Aorta (tissue), 5 donors: ENCODE data around the gene SMIM28. TPM values are rescaled to one million over a fixed set of nuclear protein-coding genes. Genes with fewer than 3 reads are reported as not detected.

Experiments
- ATAC-seq: fragments of 200-7000 bp; cut with Tn5 transposase; one replicate; pipeline ENCODE4 v1.9.1; 2022; ENCODE audit warnings: moderate library complexity; ENCODE audit not compliant: low FRiP score
- DNase-seq, 2 donors: peaks; one replicate each; pipeline ENCODE4 v3.0.0-alpha.2; 2020
- H3K27ac ChIP-seq, 2 donors: one replicate each; pipeline ENCODE4 v1.5.1; 2013; ENCODE audit warnings: low read length in 2 of 2, mild to moderate bottlenecking in 2 of 2, moderate library complexity in 2 of 2, control low read depth in 1 of 2, inconsistent platforms in 1 of 2, low read depth in 1 of 2
- H3K27me3 ChIP-seq, 2 donors: one replicate each; pipeline ENCODE4 v1.6.1; 2013; ENCODE audit warnings: control low read depth in 1 of 2, low read length in 1 of 2, mild to moderate bottlenecking in 1 of 2, moderate library complexity in 1 of 2; ENCODE audit not compliant: insufficient read depth in 2 of 2, control insufficient read depth in 1 of 2
- H3K36me3 ChIP-seq, 2 donors: one replicate each; pipeline ENCODE4 v1.6.1; 2013; ENCODE audit warnings: control low read depth in 1 of 2, low read length in 1 of 2, mild to moderate bottlenecking in 1 of 2; ENCODE audit not compliant: insufficient read depth in 2 of 2, control insufficient read depth in 1 of 2
- H3K4me1 ChIP-seq, 2 donors: one replicate each; pipeline ENCODE4 v1.6.1; 2013; ENCODE audit warnings: low read length in 2 of 2, control low read depth in 1 of 2, mild to moderate bottlenecking in 1 of 2, moderate library complexity in 1 of 2; ENCODE audit not compliant: insufficient read depth in 2 of 2, control insufficient read depth in 1 of 2
- H3K4me3 ChIP-seq, 2 donors: one replicate each; pipeline ENCODE4 v1.5.1; 2013; ENCODE audit warnings: low read length in 2 of 2, control low read depth in 1 of 2, mild to moderate bottlenecking in 1 of 2
- H3K9me3 ChIP-seq: one replicate; pipeline ENCODE4 v1.6.1; 2013; ENCODE audit warnings: mild to moderate bottlenecking, low read length; ENCODE audit not compliant: control insufficient read depth
- WGBS, 2 donors: extraction: QIAGEN DNeasy Blood & Tissue Kit; methylation state at CpG; one replicate each; pipeline ENCODE4 v1.1.7; 2013; 5-methylcytosine and 5-hydroxymethylcytosine counted together
- intact Hi-C, 2 donors: fragments of 100-400 bp; cut with DNase I; formaldehyde crosslinking; loops; one replicate each; pipeline versions ENCODE4 v1.14.2 to v1.15.0; 2022
- long read RNA-seq, 2 donors: library from polyadenylated mRNA; unstranded; transcript quantifications; one replicate each; pipeline ENCODE4 v2.0.0, GENCODE V29; 2020 to 2021
- polyA plus RNA-seq, 2 donors: library from polyadenylated mRNA; stranded (reverse); fragments of 200-250 nt; gene quantifications; one replicate each; pipeline ENCODE4 v1.2.3, GENCODE V29; 2013
- total RNA-seq, 2 donors: library from RNA; stranded (reverse); fragmentation: NEBNext Ultra II Directional; extraction: Animal tissue kit (Norgen Biotek cat#: 25700); gene quantifications; one replicate each; pipeline ENCODE4 v1.2.1, GENCODE V29; 2021
- donor health status: healthy with polysubstance abuse.
- donor health status: Bipolar disorder and iron deficiency.
- donor health status: DM: no; HTN: no; CAD: no.
- donor health status: DM: no; HTN: no; CAD: no.
- donor health status: DM: yes; HTN: yes; CAD: no.

Gene SMIM28
- not detected for total RNA-seq
- not detected for polyA plus RNA-seq
- long read RNA-seq, donor 1 = 0 reads
- long read RNA-seq, donor 2 = 0 reads

DNA sequence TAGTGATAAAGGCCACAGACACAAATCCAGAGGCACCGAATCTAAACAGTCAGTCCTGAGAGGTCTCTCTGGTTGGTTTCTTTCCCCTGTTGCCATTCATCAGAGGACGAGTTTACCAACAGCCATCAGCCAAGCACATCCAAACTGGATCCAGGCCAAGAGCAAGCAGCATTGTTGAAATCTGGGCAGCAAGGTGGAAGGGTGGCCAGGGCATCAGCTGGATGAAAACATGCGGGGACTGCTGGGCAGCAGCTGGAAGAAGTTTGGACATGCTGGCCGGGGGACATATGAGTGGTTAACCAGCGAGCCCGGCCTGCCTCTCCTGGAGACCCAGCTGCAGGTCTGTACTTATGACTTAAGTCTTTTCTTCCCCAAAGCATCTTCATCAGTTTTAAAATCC lies at the start of gene SMIM28:
SMIM28 (plus strand) TSS at position 62 of the 400 bp plus-strand sequence; CDS start at position 230, 168 bp downstream.
- no peak for DNase-seq
- intact Hi-C loops = no loop called here
- ATAC-seq = no peak
- no peak within 1 kb of the TSS for H3K4me3 ChIP-seq
- no peak within 1 kb of the TSS for H3K27ac ChIP-seq
- no peaks in the 10 kb centered on the region for H3K36me3 ChIP-seq
- no peaks in the 10 kb centered on the region for H3K4me1 ChIP-seq
- H3K9me3 ChIP-seq = no peaks in the 10 kb centered on the region
- WGBS, 2 donors = 85 to 86% methylated on average over 6 of the region's 6 CpGs
- H3K27me3 ChIP-seq = no peaks in the 10 kb centered on the region

DNA sequence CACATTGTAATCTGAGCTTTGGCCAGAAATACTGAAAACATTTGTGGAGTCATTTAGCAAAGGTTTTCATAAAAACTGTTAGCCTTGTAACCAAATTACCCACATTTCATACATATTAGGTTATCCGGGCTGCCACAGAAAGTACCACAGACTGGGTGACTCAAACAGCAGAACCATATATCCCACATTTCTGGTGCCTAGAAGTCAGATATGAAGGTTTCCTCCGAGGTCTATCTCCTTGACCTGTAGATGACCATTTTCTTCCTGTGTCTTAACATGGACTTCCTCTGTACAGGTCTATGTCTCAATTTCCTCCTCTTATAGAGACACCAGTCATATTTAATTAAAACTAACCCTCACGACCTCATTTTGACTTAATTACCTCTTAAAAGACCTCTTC lies 49.5 kb upstream of the SMIM28 start:
- no peak for ATAC-seq
- 75 to 78% methylated on average over 3 of the region's 3 CpGs for WGBS, 2 donors

DNA sequence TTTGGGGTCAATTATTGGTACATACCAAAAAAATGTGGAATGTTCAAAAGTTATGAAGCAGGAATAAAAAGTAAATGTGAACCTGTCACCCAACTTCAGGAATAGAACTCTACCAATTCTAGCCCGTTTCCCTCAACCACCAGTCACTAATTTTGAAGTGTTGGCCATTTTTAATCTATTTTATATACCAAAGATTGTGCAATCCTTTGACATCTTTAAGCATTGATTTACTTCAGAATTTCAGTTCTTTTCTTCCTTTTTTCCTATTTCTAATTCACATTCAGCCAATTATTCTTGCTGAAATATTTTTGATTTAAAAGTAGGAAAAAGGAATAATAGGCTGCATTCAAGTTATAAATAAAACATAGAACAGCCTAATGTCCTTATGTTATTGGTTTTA lies 46.9 kb upstream of the SMIM28 start:
- H3K4me1 ChIP-seq = no peaks in the 10 kb centered on the region
- no peak overlapping the region for H3K27ac ChIP-seq
- H3K9me3 ChIP-seq = no peaks in the 10 kb centered on the region
- no peaks in the 10 kb centered on the region for H3K27me3 ChIP-seq
- ATAC-seq (no peak), DNase-seq (no peak)
- intact Hi-C loops = no loop called here
- WGBS, 2 donors = 79 to 94% methylated on average over 1 of the region's 1 CpG
- no peak overlapping the region for H3K4me3 ChIP-seq
- H3K36me3 ChIP-seq = no peaks in the 10 kb centered on the region

More for the DNA sequence above, 49.5 kb upstream of the SMIM28 start:
- Histone ChIP-seq H3K36me3 (no peaks in the 10 kb centered on the region), H3K27ac (no peak overlapping the region), H3K27me3 (no peaks in the 10 kb centered on the region), H3K9me3 (no peaks in the 10 kb centered on the region), H3K4me1 (no peaks in the 10 kb centered on the region), H3K4me3 (no peak overlapping the region)
- no peak for DNase-seq
- intact Hi-C loops = no loop called here

DNA sequence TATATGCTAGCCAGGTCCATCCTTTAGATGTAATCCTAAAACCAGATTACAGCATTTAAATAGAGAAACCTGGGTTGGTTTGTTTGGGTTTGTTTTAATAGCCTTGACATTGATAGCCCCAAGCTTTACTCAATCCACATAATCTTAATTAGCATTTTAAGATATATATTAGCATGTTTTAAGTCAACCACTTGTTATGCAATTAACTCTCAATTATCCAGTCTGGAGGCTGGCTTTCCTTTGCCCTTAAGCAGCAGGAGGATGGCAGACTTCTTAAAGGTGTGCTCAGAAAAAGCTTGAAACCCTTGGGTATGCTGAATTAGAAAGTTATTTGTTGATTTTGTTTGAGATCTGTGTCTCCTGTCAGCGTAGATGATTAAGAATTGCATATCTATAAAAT lies 46.3 kb upstream of the SMIM28 start:
- intact Hi-C loops = no loop called here
- DNase-seq = no peak
- Histone ChIP-seq H3K9me3 (no peaks in the 10 kb centered on the region), H3K36me3 (no peaks in the 10 kb centered on the region), H3K27ac (no peak overlapping the region), H3K4me1 (no peaks in the 10 kb centered on the region), H3K27me3 (no peaks in the 10 kb centered on the region), H3K4me3 (no peak overlapping the region)
- WGBS, 2 donors = 65 to 68% methylated on average over 1 of the region's 1 CpG
- no peak for ATAC-seq

DNA sequence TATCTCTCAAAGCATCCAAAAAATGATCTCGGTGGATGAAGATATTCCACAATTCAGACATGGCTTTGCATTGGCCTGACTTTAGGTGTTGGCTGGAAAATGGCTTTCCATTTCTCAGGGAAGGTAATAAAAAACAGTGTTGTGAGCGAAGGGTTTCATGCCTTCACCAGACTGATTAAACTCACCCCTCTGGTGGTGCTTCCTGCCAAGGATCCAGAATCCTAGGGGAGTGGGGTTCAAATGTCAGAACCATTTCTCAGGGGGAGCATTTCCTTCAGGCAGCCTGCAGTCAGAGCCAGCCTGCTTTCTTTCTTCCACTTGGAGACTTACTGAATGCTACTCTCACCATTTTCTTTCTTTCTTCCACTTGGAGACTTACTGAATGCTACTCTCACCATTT lies 45.7 kb upstream of the SMIM28 start:
- no peak for ATAC-seq
- no peaks in the 10 kb centered on the region for H3K27me3 ChIP-seq
- intact Hi-C loops = no loop called here

DNA sequence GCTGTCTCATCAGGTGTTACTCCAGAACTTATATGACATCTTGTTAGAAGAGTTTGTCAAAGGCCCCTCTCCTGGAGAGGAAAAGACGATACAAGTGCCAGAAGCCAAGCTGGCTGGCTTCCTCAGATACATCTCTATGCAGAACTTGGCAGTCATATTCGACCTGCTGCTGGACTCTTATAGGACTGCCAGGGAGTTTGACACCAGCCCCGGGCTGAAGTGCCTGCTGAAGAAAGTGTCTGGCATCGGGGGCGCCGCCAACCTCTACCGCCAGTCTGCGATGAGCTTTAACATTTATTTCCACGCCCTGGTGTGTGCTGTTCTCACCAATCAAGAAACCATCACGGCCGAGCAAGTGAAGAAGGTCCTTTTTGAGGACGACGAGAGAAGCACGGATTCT lies 43.7 kb upstream of the SMIM28 start:
- intact Hi-C loops = no loop called here
- DNase-seq (no peak), ATAC-seq (no peak)
- Histone ChIP-seq H3K4me3 (no peak overlapping the region), H3K27me3 (no peaks in the 10 kb centered on the region), H3K9me3 (no peaks in the 10 kb centered on the region), H3K27ac (no peak overlapping the region), H3K36me3 (no peaks in the 10 kb centered on the region), H3K4me1 (no peaks in the 10 kb centered on the region)
- 85% methylated on average over 14 of the region's 14 CpGs for WGBS, 2 donors

More for the DNA sequence above, 45.7 kb upstream of the SMIM28 start:
- no peak overlapping the region for H3K27ac ChIP-seq
- no peaks in the 10 kb centered on the region for H3K4me1 ChIP-seq
- H3K36me3 ChIP-seq = no peaks in the 10 kb centered on the region
- 63 to 67% methylated on average over 2 of the region's 2 CpGs for WGBS, 2 donors
- H3K9me3 ChIP-seq = no peaks in the 10 kb centered on the region
- no peak overlapping the region for H3K4me3 ChIP-seq
- no peak for DNase-seq

DNA sequence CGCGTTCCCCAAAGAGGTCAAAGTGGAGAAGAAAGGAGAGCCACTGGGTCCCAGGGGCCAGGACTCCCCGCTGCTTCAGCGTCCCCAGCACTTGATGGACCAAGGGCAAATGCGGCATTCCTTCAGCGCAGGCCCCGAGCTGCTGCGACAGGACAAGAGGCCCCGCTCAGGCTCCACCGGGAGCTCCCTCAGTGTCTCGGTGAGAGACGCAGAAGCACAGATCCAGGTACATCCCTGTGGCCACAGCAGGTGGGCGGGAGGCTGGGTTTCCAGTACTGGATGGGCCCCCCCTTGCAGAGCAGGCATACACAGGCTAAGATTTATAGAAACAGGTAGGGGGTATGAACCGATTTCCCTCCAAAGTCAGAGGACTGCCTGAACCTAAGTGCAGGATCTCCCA lies 42.7 kb upstream of the SMIM28 start:
- ATAC-seq (no peak), DNase-seq (no peak)
- no peaks in the 10 kb centered on the region for H3K36me3 ChIP-seq
- no peaks in the 10 kb centered on the region for H3K9me3 ChIP-seq
- no peak overlapping the region for H3K4me3 ChIP-seq
- H3K27me3 ChIP-seq = no peaks in the 10 kb centered on the region
- no peak overlapping the region for H3K27ac ChIP-seq
- H3K4me1 ChIP-seq = no peaks in the 10 kb centered on the region
- WGBS, 2 donors = 91 to 96% methylated on average over 14 of the region's 14 CpGs
- intact Hi-C loops = no loop called here

DNA sequence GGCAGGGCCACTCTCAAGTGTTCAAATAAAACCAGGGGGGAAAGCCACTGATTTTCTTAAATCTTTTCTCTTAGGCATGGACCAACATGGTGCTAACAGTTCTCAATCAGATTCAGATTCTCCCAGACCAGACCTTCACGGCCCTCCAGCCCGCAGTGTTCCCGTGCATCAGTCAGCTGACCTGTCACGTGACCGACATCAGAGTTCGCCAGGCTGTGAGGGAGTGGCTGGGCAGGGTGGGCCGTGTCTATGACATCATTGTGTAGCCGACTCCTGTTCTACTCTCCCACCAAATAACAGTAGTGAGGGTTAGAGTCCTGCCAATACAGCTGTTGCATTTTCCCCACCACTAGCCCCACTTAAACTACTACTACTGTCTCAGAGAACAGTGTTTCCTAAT lies 41.5 kb upstream of the SMIM28 start:
- no peak overlapping the region for H3K27ac ChIP-seq
- ATAC-seq = no peak
- H3K4me3 ChIP-seq = no peak overlapping the region
- DNase-seq = no peak
- no peaks in the 10 kb centered on the region for H3K9me3 ChIP-seq
- WGBS, 2 donors = 90 to 99% methylated on average over 8 of the region's 8 CpGs
- intact Hi-C loops = no loop called here
- H3K36me3 ChIP-seq = no peaks in the 10 kb centered on the region
- no peaks in the 10 kb centered on the region for H3K4me1 ChIP-seq
- H3K27me3 ChIP-seq = no peaks in the 10 kb centered on the region

DNA sequence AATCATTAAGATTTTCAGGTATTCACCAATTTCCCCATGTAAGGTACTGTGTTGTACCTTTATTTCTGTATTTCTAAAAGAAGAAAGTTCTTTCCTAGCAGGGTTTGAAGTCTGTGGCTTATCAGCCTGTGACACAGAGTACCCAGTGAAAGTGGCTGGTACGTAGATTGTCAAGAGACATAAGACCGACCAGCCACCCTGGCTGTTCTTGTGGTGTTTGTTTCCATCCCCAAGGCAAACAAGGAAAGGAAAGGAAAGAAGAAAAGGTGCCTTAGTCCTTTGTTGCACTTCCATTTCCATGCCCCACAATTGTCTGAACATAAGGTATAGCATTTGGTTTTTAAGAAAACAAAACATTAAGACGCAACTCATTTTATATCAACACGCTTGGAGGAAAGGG lies 40.6 kb upstream of the SMIM28 start:
- 90 to 95% methylated on average over 4 of the region's 4 CpGs for WGBS, 2 donors

More for the DNA sequence above, 40.6 kb upstream of the SMIM28 start:
- ATAC-seq = no peak
- no peak overlapping the region for H3K4me3 ChIP-seq
- no peak overlapping the region for H3K27ac ChIP-seq
- intact Hi-C loops = no loop called here
- DNase-seq = no peak
- no peaks in the 10 kb centered on the region for H3K9me3 ChIP-seq
- no peaks in the 10 kb centered on the region for H3K36me3 ChIP-seq
- no peaks in the 10 kb centered on the region for H3K27me3 ChIP-seq
- no peaks in the 10 kb centered on the region for H3K4me1 ChIP-seq
